Astrocyte (in vitro differentiated cells and primary cell): ENCODE data around the gene STARD13.

ENCODE experiments used
- EZH2 ChIP-seq: IDR thresholded peaks from 2 replicates; pipeline ENCODE4 v1.6.1; 2012; ENCODE audit warnings: mild to moderate bottlenecking, low read length, inconsistent platforms; ENCODE audit not compliant: insufficient read depth
- TF ChIP-seq, protein P1 (sequence below): IDR thresholded peaks from 2 replicates; pipeline ENCODE4 v1.5.1; 2011; ENCODE audit warnings: low read depth, mild to moderate bottlenecking, inconsistent platforms, low read length, moderate library complexity; ENCODE audit not compliant: insufficient read depth

DNA sequence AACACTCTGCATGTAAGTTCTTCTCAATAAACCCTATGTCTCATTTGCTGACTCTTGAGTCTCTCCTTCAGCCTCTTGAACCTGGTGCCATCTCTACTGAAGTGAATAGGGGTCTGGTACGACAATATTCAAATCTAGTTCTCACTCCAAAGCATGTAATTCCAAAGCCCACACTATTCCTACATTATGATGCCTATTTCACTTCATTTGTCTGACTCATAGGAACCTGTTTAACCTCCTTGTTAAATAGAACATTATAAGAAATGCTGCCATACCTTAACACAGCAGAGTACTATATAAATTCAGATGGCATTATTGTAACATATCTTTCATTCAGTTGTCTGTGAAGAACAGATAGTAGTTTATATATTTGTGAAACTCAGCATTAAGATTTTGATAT is 67.1 kb downstream of the STARD13 start:
- TF ChIP-seq, protein P1, sequence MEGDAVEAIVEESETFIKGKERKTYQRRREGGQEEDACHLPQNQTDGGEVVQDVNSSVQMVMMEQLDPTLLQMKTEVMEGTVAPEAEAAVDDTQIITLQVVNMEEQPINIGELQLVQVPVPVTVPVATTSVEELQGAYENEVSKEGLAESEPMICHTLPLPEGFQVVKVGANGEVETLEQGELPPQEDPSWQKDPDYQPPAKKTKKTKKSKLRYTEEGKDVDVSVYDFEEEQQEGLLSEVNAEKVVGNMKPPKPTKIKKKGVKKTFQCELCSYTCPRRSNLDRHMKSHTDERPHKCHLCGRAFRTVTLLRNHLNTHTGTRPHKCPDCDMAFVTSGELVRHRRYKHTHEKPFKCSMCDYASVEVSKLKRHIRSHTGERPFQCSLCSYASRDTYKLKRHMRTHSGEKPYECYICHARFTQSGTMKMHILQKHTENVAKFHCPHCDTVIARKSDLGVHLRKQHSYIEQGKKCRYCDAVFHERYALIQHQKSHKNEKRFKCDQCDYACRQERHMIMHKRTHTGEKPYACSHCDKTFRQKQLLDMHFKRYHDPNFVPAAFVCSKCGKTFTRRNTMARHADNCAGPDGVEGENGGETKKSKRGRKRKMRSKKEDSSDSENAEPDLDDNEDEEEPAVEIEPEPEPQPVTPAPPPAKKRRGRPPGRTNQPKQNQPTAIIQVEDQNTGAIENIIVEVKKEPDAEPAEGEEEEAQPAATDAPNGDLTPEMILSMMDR: no peak
- TF ChIP-seq EZH2: no peak
